ENCODE data around the gene ATG9B. TPM values are rescaled to one million over a fixed set of nuclear protein-coding genes. Genes with fewer than 3 reads are reported as not detected.
"Not testable (repeated sequence)": the region's sequence is repeated elsewhere in the genome, so short reads cannot be mapped to it uniquely, and the experiment has no call there.

ATG9B gene
- total RNA-seq, 4 donors from 2014 or later = 0.27 to 0.28 TPM; not detected in 2

DNA sequence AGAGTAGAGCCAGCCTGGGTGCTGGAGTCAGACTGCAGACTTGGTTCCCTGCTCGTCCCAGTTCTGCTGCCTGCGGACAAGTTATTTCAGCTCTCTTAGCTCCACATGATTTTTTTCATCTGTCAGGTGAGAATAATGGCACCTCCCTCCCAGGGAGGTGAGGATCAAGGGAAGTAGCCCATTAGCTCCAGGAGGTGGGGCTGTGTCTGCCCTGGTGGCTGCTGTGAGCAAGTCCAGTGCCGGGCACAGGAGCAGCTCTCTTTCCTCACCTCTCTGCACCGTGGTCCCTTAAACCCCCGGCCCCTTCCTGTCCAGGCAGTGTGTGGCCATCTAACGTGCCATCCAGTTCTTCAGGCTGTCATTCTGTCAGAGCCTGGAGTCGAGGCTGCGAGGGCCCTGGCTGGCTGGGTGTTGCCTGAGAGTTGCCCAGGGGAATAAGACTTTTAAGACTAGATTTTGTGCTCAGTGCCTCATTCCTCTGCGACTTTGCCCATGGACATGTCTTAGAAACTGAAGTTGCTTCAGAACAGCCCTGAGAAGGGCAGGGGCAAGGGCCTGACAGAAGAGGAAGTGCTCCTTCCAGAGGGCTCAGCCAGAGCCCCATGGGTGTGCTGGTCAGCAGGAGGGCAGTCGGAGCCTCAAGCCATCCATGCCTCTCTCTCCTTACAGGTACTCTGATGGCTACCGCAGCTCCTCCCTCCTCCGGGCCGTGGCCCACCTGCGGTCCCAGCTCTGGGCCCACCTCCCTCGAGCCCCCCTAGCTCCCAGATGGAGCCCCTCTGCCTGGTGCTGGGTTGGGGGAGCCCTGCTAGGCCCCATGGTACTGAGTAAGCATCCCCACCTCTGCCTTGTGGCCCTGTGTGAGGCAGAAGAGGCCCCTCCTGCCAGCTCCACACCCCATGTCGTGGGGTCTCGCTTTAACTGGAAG, 8.9 kb upstream of the ATG9B start:
- Histone ChIP-seq H3K36me3 (peaks cover 0 to 35% (median 0%) of the 10 kb centered on the region in 3 donors), H3K27me3 (no peaks in the 10 kb centered on the region), H3K9me3 (no peaks in the 10 kb centered on the region), H3K4me3 (no peak overlapping the region), H3K27ac (no peak overlapping the region), H3K4me1 (peaks cover 0 to 5% (median 3%) of the 10 kb centered on the region in 4 donors)
- TF ChIP-seq POLR2A (IDR thresholded peaks at IDR 0.05) (no peak), CTCF (IDR thresholded peaks at IDR 0.05) (no peak)
- DNase-seq = no peak

GRCh38 chr7:151031011-151031410, 6.7 kb upstream of the ATG9B start:
- Histone ChIP-seq H3K4me1 (peaks cover 0 to 10% (median 3%) of the 10 kb centered on the region in 4 donors), H3K27me3 (no peaks in the 10 kb centered on the region), H3K4me3 (no peak overlapping the region), H3K27ac (peak overlapping the region in 1 of 4 donors; percentile 16), H3K36me3 (peaks cover 0 to 22% (median 0%) of the 10 kb centered on the region in 3 donors), H3K9me3 (no peaks in the 10 kb centered on the region)
- no peak for DNase-seq
- TF ChIP-seq POLR2A (IDR thresholded peaks at IDR 0.05) (no peak), CTCF (IDR thresholded peaks at IDR 0.05) (no peak)

DNA sequence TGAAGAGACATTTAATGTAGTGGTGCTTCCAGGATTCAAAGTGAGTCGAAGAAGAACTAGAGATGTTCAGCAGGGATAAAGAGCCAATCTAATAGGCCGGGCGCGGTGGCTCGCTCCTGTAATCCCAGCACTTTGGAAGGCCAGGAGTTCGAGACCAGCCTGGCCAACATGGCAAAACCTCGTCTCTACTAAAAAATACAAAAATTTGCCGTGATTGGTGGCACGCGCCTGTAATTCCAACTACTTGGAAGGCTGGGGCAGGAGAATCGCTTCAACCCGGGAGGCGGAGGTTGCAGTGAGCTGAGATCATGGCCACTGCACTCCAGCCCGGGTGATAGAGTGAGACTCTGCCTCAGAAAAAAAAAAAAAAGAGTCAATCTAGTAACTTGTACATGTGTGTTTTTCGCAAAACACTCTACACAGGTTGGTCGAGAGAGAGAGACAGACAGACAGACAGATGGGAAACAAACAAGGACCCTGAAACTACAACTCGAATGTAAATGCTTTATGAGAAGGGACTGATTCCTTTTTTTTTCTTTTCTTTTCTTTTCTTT, 4.7 kb upstream of the ATG9B start:
- H3K4me1 ChIP-seq = peaks cover 0 to 10% (median 3%) of the 10 kb centered on the region in 4 donors

DNA sequence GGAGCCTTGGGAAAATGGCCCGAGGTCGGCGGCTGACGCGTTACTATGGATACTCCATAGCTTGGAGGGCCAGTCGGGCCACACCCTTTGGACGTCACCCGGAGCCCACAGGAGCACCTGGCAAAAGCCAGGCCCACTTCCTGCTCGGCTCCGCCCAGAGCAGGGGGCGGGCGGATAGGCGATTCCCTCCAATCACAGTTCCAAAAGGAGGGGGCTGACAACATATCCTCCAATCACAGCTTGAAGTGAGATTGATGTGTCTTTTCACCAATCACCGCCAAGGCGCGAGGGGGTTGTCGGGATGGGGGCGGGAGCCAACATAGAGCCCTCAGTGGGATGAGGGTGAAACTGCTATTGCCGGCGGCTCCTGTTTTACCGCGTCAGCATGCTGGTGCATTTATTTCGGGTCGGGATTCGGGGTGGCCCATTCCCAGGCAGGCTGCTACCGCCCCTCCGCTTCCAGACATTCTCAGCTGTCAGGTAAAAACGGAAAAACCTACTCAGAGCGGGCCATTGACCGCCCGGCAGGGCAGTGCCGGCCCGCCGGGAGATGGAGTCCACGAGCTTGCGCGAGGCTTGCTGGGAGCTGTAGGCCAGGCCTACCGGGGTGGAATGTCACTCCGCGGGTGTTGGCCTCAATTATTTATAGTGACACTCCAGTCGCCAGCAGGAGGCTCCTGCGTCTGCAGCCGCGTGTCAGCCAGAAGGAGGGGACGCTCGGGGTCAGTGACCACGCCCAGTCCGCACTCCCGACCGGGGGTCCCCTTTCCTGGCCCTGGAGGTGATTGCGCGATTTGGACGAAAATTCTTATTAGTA, 4.0 kb upstream of the ATG9B start, which contains the start of gene ABCB8:
Gene ABCB8 (plus strand): TSS at position 320 of the 817 bp plus-strand sequence. CDS start 66 bp downstream, at position 386.
- peak within 1 kb of the TSS; percentile 62 to 94 (median 76) for H3K4me3 ChIP-seq
- peak within 1 kb of the TSS; percentile 76 to 92 (median 85) for H3K27ac ChIP-seq
- peaks cover 0 to 10% (median 3%) of the 10 kb centered on the region in 4 donors for H3K4me1 ChIP-seq
- H3K27me3 ChIP-seq = no peaks in the 10 kb centered on the region
- peak; percentile 46 to 66 for TF ChIP-seq POLR2A (IDR thresholded peaks at IDR 0.05)
- peak in 5 of 6 experiments; percentile 36 to 76 (median 66) for TF ChIP-seq CTCF (IDR thresholded peaks at IDR 0.05)
- peak; percentile 97 to 100 (median 98) for DNase-seq
- no peaks in the 10 kb centered on the region for H3K9me3 ChIP-seq
- H3K36me3 ChIP-seq = no peaks in the 10 kb centered on the region

More for the DNA sequence above, 4.7 kb upstream of the ATG9B start:
- TF ChIP-seq CTCF (IDR thresholded peaks at IDR 0.05) = no peak
- no peak for TF ChIP-seq POLR2A (IDR thresholded peaks at IDR 0.05)
- Histone ChIP-seq H3K27me3 (no peaks in the 10 kb centered on the region), H3K36me3 (peaks cover 0 to 3% (median 0%) of the 10 kb centered on the region in 3 donors), H3K9me3 (no peaks in the 10 kb centered on the region), H3K4me3 (peak overlapping the region; percentile 62 to 94 (median 76)), H3K27ac (peak overlapping the region; percentile 76 to 92 (median 85))
- DNase-seq = no peak

DNA sequence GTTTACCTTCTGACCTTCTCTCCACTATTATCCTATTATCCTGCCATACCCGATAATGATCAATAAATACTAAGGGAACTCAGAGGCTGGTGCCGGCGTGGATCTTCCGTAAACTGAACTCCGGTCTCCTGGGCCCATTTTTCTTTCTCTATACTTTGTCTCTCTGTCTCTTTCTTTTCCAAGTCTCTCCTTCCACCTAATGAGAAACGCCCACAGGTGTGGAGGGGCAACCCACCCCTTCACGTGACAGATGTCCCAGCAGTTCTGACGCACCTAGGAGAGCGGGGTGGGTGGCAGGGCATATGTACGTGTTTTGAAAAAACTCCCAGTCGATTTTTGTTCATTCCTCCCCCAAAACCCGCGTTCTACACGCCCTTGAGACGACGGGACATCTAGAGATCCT, 3.4 kb upstream of the ATG9B start:
- peak overlapping the region; percentile 76 to 92 (median 85) for H3K27ac ChIP-seq
- not testable (repeated sequence) for H3K9me3 ChIP-seq, H3K27me3 ChIP-seq, H3K36me3 ChIP-seq, H3K4me1 ChIP-seq, DNase-seq
- H3K4me3 ChIP-seq = peak overlapping the region; percentile 62 to 94 (median 76)

DNA sequence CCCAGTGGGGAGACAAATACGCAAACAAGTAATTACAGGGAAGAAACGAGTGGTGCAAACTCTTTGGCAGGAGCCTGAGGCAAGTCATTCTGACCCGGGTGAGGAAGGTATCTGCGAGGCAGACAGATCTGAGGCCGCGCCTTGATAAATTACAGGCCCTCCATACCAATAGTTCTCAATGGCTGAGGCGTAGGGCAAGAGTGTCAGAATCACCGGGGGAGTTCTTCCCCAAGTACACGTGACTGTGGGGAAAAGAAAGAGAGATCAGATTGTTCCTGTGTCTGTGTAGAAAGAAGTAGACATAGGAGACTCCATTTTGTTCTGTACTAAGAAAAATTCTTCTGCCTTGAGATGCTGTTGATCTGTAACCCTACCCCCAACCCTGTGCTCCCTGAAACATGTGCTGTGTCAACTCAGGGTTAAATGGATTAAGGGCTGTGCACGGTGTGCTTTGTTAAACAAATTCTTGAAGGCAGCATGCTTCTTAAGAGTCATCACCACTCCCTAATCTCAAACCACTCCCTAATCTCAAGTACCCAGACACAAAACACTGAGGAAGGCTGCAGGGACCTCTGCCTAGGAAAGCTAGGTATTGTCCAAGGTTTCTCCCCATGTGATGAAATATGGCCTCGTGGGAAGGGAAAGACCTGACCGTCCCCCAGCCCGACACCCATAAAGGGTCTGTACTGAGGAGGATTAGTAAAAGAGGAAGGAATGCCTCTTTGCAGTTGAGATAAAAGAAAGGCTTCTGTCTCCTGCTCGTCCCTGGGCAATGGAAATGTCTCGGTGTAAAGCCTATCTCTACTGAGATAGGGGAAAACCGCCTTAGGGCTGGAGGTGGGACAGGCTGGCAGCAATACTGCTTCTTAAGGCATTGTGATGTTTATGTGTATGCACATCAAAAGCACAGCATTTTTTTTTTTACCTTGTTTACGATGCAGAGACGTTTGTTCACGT, 2.8 kb upstream of the ATG9B start:
- Histone ChIP-seq H3K27ac (peak overlapping the region in 3 of 4 donors; percentile 76 to 92 (median 80)), H3K4me3 (peak overlapping the region in 1 of 4 donors; percentile 62)
- H3K4me1 ChIP-seq, H3K9me3 ChIP-seq, H3K27me3 ChIP-seq, H3K36me3 ChIP-seq, DNase-seq: not testable (repeated sequence)
